ENCODE data around the gene HOXD12.
A peak's percentile ranks its signal among the peaks of the same experiment; 100 is the strongest.

HOXD12 gene

GRCh38 chr2:176074919-176075425 is 24.6 kb upstream of the HOXD12 start:
- no peak overlapping the region for H3K4me3 ChIP-seq (ENCODE audit: low read depth in 1 of 2, low read length in 2 of 2)
- H3K9me3 ChIP-seq (ENCODE audit: low read length) = no peaks in the 10 kb centered on the region

GRCh38 chr2:176075481-176075880 is 24.1 kb upstream of the HOXD12 start:
- H3K9ac ChIP-seq (ENCODE audit: low read length) = no peak overlapping the region
- no peak overlapping the region for H3K27ac ChIP-seq (ENCODE audit: low read depth, low read length)
- H3K4me1 ChIP-seq (ENCODE audit: insufficient read depth, low read length) = no peaks in the 10 kb centered on the region
- H3K27me3 ChIP-seq (ENCODE audit: control insufficient read depth in 1 of 2, insufficient read depth in 2 of 2, low read length in 2 of 2) = peaks cover 86 to 95% of the 10 kb centered on the region in 2 donors
- no peaks in the 10 kb centered on the region for H3K9me3 ChIP-seq (ENCODE audit: low read length)
- no peaks in the 10 kb centered on the region for H3K36me3 ChIP-seq (ENCODE audit: insufficient read depth, low read length)
- no peak overlapping the region for H3K4me3 ChIP-seq (ENCODE audit: low read depth in 1 of 2, low read length in 2 of 2)

More at GRCh38 chr2:176074919-176075425, 24.6 kb upstream of the HOXD12 start:
- no peaks in the 10 kb centered on the region for H3K4me1 ChIP-seq (ENCODE audit: insufficient read depth, low read length)
- H3K9ac ChIP-seq (ENCODE audit: low read length) = no peak overlapping the region
- peaks cover 88 to 97% of the 10 kb centered on the region in 2 donors for H3K27me3 ChIP-seq (ENCODE audit: control insufficient read depth in 1 of 2, insufficient read depth in 2 of 2, low read length in 2 of 2)
- H3K36me3 ChIP-seq (ENCODE audit: insufficient read depth, low read length) = no peaks in the 10 kb centered on the region
- no peak overlapping the region for H3K27ac ChIP-seq (ENCODE audit: low read depth, low read length)

GRCh38 chr2:176076063-176076462 is 23.5 kb upstream of the HOXD12 start:
- H3K9ac ChIP-seq (ENCODE audit: low read length) = no peak overlapping the region
- no peak overlapping the region for H3K4me3 ChIP-seq (ENCODE audit: low read depth in 1 of 2, low read length in 2 of 2)
- no peak overlapping the region for H3K27ac ChIP-seq (ENCODE audit: low read depth, low read length)
- peaks cover 88 to 95% of the 10 kb centered on the region in 2 donors for H3K27me3 ChIP-seq (ENCODE audit: control insufficient read depth in 1 of 2, insufficient read depth in 2 of 2, low read length in 2 of 2)
- H3K4me1 ChIP-seq (ENCODE audit: insufficient read depth, low read length) = no peaks in the 10 kb centered on the region
- no peaks in the 10 kb centered on the region for H3K9me3 ChIP-seq (ENCODE audit: low read length)
- no peaks in the 10 kb centered on the region for H3K36me3 ChIP-seq (ENCODE audit: insufficient read depth, low read length)

GRCh38 chr2:176076796-176077195 is 22.8 kb upstream of the HOXD12 start:
- Histone ChIP-seq H3K4me1 (ENCODE audit: insufficient read depth, low read length) (no peaks in the 10 kb centered on the region), H3K9ac (ENCODE audit: low read length) (no peak overlapping the region), H3K36me3 (ENCODE audit: insufficient read depth, low read length) (no peaks in the 10 kb centered on the region), H3K4me3 (ENCODE audit: low read depth in 1 of 2, low read length in 2 of 2) (no peak overlapping the region), H3K27ac (ENCODE audit: low read depth, low read length) (no peak overlapping the region), H3K27me3 (ENCODE audit: control insufficient read depth in 1 of 2, insufficient read depth in 2 of 2, low read length in 2 of 2) (peaks cover 90 to 95% of the 10 kb centered on the region in 2 donors), H3K9me3 (ENCODE audit: low read length) (no peaks in the 10 kb centered on the region)

- Histone ChIP-seq H3K36me3 (ENCODE audit: insufficient read depth, low read length) (no peaks in the 10 kb centered on the region), H3K27me3 (ENCODE audit: control insufficient read depth in 1 of 2, insufficient read depth in 2 of 2, low read length in 2 of 2) (peaks cover 91 to 95% of the 10 kb centered on the region in 2 donors), H3K27ac (ENCODE audit: low read depth, low read length) (no peak overlapping the region), H3K4me3 (ENCODE audit: low read depth in 1 of 2, low read length in 2 of 2) (no peak overlapping the region), H3K9me3 (ENCODE audit: low read length) (no peaks in the 10 kb centered on the region), H3K9ac (ENCODE audit: low read length) (no peak overlapping the region), H3K4me1 (ENCODE audit: insufficient read depth, low read length) (peaks cover 3% of the 10 kb centered on the region)
Observed at GRCh38 chr2:176078541-176079284, 20.9 kb upstream of the HOXD12 start.

- Histone ChIP-seq H3K27me3 (ENCODE audit: control insufficient read depth in 1 of 2, insufficient read depth in 2 of 2, low read length in 2 of 2) (peaks cover 93 to 95% of the 10 kb centered on the region in 2 donors), H3K4me1 (ENCODE audit: insufficient read depth, low read length) (peaks cover 3% of the 10 kb centered on the region), H3K36me3 (ENCODE audit: insufficient read depth, low read length) (no peaks in the 10 kb centered on the region), H3K9ac (ENCODE audit: low read length) (no peak overlapping the region), H3K4me3 (ENCODE audit: low read depth in 1 of 2, low read length in 2 of 2) (no peak overlapping the region), H3K9me3 (ENCODE audit: low read length) (no peaks in the 10 kb centered on the region), H3K27ac (ENCODE audit: low read depth, low read length) (no peak overlapping the region)
Observed at GRCh38 chr2:176079285-176079830, 20.2 kb upstream of the HOXD12 start.

- no peaks in the 10 kb centered on the region for H3K36me3 ChIP-seq (ENCODE audit: insufficient read depth, low read length)
- peak overlapping the region in 1 of 2 donors; percentile 36 for H3K4me3 ChIP-seq (ENCODE audit: low read depth in 1 of 2, low read length in 2 of 2)
- H3K4me1 ChIP-seq (ENCODE audit: insufficient read depth, low read length) = peaks cover 6% of the 10 kb centered on the region
- H3K27me3 ChIP-seq (ENCODE audit: control insufficient read depth in 1 of 2, insufficient read depth in 2 of 2, low read length in 2 of 2) = peaks cover 93 to 95% of the 10 kb centered on the region in 2 donors
- no peak overlapping the region for H3K27ac ChIP-seq (ENCODE audit: low read depth, low read length)
- no peak overlapping the region for H3K9ac ChIP-seq (ENCODE audit: low read length)
- H3K9me3 ChIP-seq (ENCODE audit: low read length) = no peaks in the 10 kb centered on the region
Observed at GRCh38 chr2:176079831-176080539, 19.6 kb upstream of the HOXD12 start.

- Histone ChIP-seq H3K27ac (ENCODE audit: low read depth, low read length) (no peak overlapping the region), H3K9ac (ENCODE audit: low read length) (no peak overlapping the region), H3K4me1 (ENCODE audit: insufficient read depth, low read length) (peaks cover 8% of the 10 kb centered on the region), H3K36me3 (ENCODE audit: insufficient read depth, low read length) (no peaks in the 10 kb centered on the region), H3K27me3 (ENCODE audit: control insufficient read depth in 1 of 2, insufficient read depth in 2 of 2, low read length in 2 of 2) (peaks cover 93 to 95% of the 10 kb centered on the region in 2 donors), H3K4me3 (ENCODE audit: low read depth in 1 of 2, low read length in 2 of 2) (peak overlapping the region in 1 of 2 donors; percentile 26), H3K9me3 (ENCODE audit: low read length) (no peaks in the 10 kb centered on the region)
Observed at GRCh38 chr2:176080540-176081375, 18.8 kb upstream of the HOXD12 start.

GRCh38 chr2:176081376-176081836 is 18.2 kb upstream of the HOXD12 start:
- no peak overlapping the region for H3K4me3 ChIP-seq (ENCODE audit: low read depth in 1 of 2, low read length in 2 of 2)
- no peak overlapping the region for H3K27ac ChIP-seq (ENCODE audit: low read depth, low read length)
- H3K9ac ChIP-seq (ENCODE audit: low read length) = no peak overlapping the region
- peaks cover 94 to 95% of the 10 kb centered on the region in 2 donors for H3K27me3 ChIP-seq (ENCODE audit: control insufficient read depth in 1 of 2, insufficient read depth in 2 of 2, low read length in 2 of 2)
- no peaks in the 10 kb centered on the region for H3K36me3 ChIP-seq (ENCODE audit: insufficient read depth, low read length)
- no peaks in the 10 kb centered on the region for H3K9me3 ChIP-seq (ENCODE audit: low read length)
- H3K4me1 ChIP-seq (ENCODE audit: insufficient read depth, low read length) = peaks cover 15% of the 10 kb centered on the region

GRCh38 chr2:176081837-176082524 is 17.6 kb upstream of the HOXD12 start:
- peaks cover 15% of the 10 kb centered on the region for H3K4me1 ChIP-seq (ENCODE audit: insufficient read depth, low read length)
- H3K9me3 ChIP-seq (ENCODE audit: low read length) = no peaks in the 10 kb centered on the region
- H3K4me3 ChIP-seq (ENCODE audit: low read depth in 1 of 2, low read length in 2 of 2) = no peak overlapping the region

More at GRCh38 chr2:176081837-176082524, 17.6 kb upstream of the HOXD12 start:
- Histone ChIP-seq H3K27ac (ENCODE audit: low read depth, low read length) (no peak overlapping the region), H3K27me3 (ENCODE audit: control insufficient read depth in 1 of 2, insufficient read depth in 2 of 2, low read length in 2 of 2) (peaks cover 94 to 95% of the 10 kb centered on the region in 2 donors), H3K9ac (ENCODE audit: low read length) (no peak overlapping the region), H3K36me3 (ENCODE audit: insufficient read depth, low read length) (no peaks in the 10 kb centered on the region)
